Measurements from ENCODE around the gene SBK2.
A peak's percentile ranks its signal among the peaks of the same experiment; 100 is the strongest.

SBK2 gene

GRCh38 chr19:55484593-55485438, 52.1 kb downstream of the SBK2 start, which contains the start of gene NAT14:
NAT14 (plus strand) TSS chr19:55485188; CDS start chr19:55485709, 521 bp downstream.
- DNase-seq = peak; percentile 63

GRCh38 chr19:55483706-55484592, 53.0 kb downstream of the SBK2 start:
- DNase-seq = no peak

- no peak for DNase-seq
Measured at GRCh38 chr19:55482967-55483705, 53.8 kb downstream of the SBK2 start.

GRCh38 chr19:55482156-55482961, 54.6 kb downstream of the SBK2 start:
- no peak for DNase-seq

GRCh38 chr19:55481794-55482155, 55.2 kb downstream of the SBK2 start:
- DNase-seq = no peak

- DNase-seq = no peak
Measured at GRCh38 chr19:55481148-55481793, 55.7 kb downstream of the SBK2 start.

GRCh38 chr19:55479451-55480230, 57.3 kb downstream of the SBK2 start:
- DNase-seq = no peak

- DNase-seq = no peak
Measured at GRCh38 chr19:55479045-55479444, 57.9 kb downstream of the SBK2 start.
